ENCODE measurements around the gene ZNF276.

GRCh38 chr16:89687092-89687940 is 34.0 kb upstream of the ZNF276 start:
- TF ChIP-seq CTCF (conservative IDR thresholded peaks at IDR 0.05 in 1 of 2, IDR thresholded peaks at IDR 0.05 in 1 of 2; ENCODE audit: low read depth in 1 of 2, low read length in 2 of 2) (no peak), EZH2 (IDR thresholded peaks at IDR 0.05; ENCODE audit: low read length, missing control alignments) (no peak)
